ENCODE measurements around the gene APOL3.

APOL3 gene

GRCh38 chr22:36171941-36172340, 11.4 kb upstream of the APOL3 start:
- TF ChIP-seq CTCF (IDR thresholded peaks at IDR 0.05) = no peak

- TF ChIP-seq CTCF (IDR thresholded peaks at IDR 0.05) = no peak
Observed at GRCh38 chr22:36166518-36167220, 6.1 kb upstream of the APOL3 start.

- TF ChIP-seq CTCF (IDR thresholded peaks at IDR 0.05) = no peak
Observed at GRCh38 chr22:36166086-36166485, 5.5 kb upstream of the APOL3 start.

GRCh38 chr22:36165141-36165540, 4.6 kb upstream of the APOL3 start:
- TF ChIP-seq CTCF (IDR thresholded peaks at IDR 0.05) = no peak

- no peak for TF ChIP-seq CTCF (IDR thresholded peaks at IDR 0.05)
Observed at GRCh38 chr22:36164621-36165020, 4.1 kb upstream of the APOL3 start.

GRCh38 chr22:36163497-36163896, 2.9 kb upstream of the APOL3 start:
- TF ChIP-seq CTCF (IDR thresholded peaks at IDR 0.05) = no peak

- no peak for TF ChIP-seq CTCF (IDR thresholded peaks at IDR 0.05)
Observed at GRCh38 chr22:36162127-36163034, 1.8 kb upstream of the APOL3 start.

All from LNCAP (cell line).